OCI-LY7 (cell line): ENCODE results near the gene PODXL. TPM values are rescaled to one million over a fixed set of nuclear protein-coding genes. Genes with fewer than 3 reads are reported as not detected.

Experiments used
- BruUV-seq: library from RNA; stranded (reverse); fragments of 400-500 nt; replicated peaks from 2 replicates; lab custom pipeline; 2021; lab: Mats Ljungman, UMichigan
- CTCF ChIA-PET: fragments of 300-600 bp; sonication (Branson Sonifier 250); formaldehyde crosslinking; loops from one replicate; lab custom pipeline; 2022; ENCODE audit warnings: antibody characterized with exemption; ENCODE audit not compliant: unreplicated experiment; lab: Charles Lee
- POLR2A ChIA-PET: fragments of 300-600 bp; sonication (Branson Sonifier 250); formaldehyde crosslinking; loops from one replicate; lab custom pipeline; 2022; ENCODE audit warnings: antibody characterized with exemption; lab: Charles Lee
- DNase-seq: peaks from one replicate; pipeline ENCODE4 v3.0.0-alpha.2; 2015; ENCODE audit warnings: low spot score
- H2AFZ ChIP-seq: fragments of 200-600 bp; sonication (generic), shearing (Covaris generic); 2 replicates; pipeline ENCODE4 v1.6.1; 2014; ENCODE audit warnings: mild to moderate bottlenecking, antibody characterized with exemption, low read length, moderate library complexity
- H3K27ac ChIP-seq: fragments of 200-600 bp; sonication (generic); 2 replicates; pipeline ENCODE4 v1.5.1; 2014; ENCODE audit warnings: mixed run types, low read depth, mild to moderate bottlenecking, moderate library complexity, low read length, inconsistent platforms; ENCODE audit not compliant: poor library complexity, severe bottlenecking
- H3K36me3 ChIP-seq: fragments of 200-600 bp; sonication (generic); 2 replicates; pipeline ENCODE4 v1.6.1; 2014; ENCODE audit warnings: mild to moderate bottlenecking, antibody characterized with exemption, low read length, moderate library complexity, mixed read lengths; ENCODE audit not compliant: insufficient read depth
- H3K4me1 ChIP-seq: fragments of 200-600 bp; sonication (generic); 2 replicates; pipeline ENCODE4 v1.5.1; 2014; ENCODE audit warnings: mild to moderate bottlenecking, low read length; ENCODE audit not compliant: insufficient read depth, poor library complexity, severe bottlenecking
- H3K4me2 ChIP-seq: fragments of 200-600 bp; sonication (generic); 2 replicates; pipeline ENCODE4 v1.6.1; 2014; ENCODE audit warnings: mild to moderate bottlenecking, low read length
- H3K4me3 ChIP-seq: fragments of 200-600 bp; sonication (generic); 2 replicates; pipeline ENCODE4 v1.5.1; 2014; ENCODE audit warnings: mild to moderate bottlenecking, low read depth, low read length; ENCODE audit not compliant: poor library complexity, severe bottlenecking
- H3K79me2 ChIP-seq: fragments of 200-600 bp; sonication (generic); 2 replicates; pipeline ENCODE4 v1.6.1; 2016; ENCODE audit warnings: low read depth, mild to moderate bottlenecking, low read length, moderate library complexity, mixed read lengths; ENCODE audit not compliant: insufficient read depth
- H3K9me2 ChIP-seq: fragments of 200-600 bp; sonication (generic); 2 replicates; pipeline ENCODE4 v1.6.1; 2016; ENCODE audit warnings: mild to moderate bottlenecking, low read length, mixed read lengths; ENCODE audit not compliant: insufficient read depth
- H3K9me3 ChIP-seq: fragments of 200-600 bp; sonication (generic); 2 replicates; pipeline ENCODE4 v1.6.1; 2014; ENCODE audit warnings: mild to moderate bottlenecking, mixed run types, low read length, mixed read lengths
- H4K20me1 ChIP-seq: fragments of 200-600 bp; sonication (generic); 2 replicates; pipeline ENCODE4 v1.6.1; 2014; ENCODE audit warnings: mild to moderate bottlenecking, antibody characterized with exemption, low read length, moderate library complexity, mixed read lengths; ENCODE audit not compliant: insufficient read depth
- CTCF ChIP-seq: fragments of 200-600 bp; sonication (generic); conservative IDR thresholded peaks from 2 replicates; pipeline ENCODE4 v1.5.1; 2014; ENCODE audit warnings: mild to moderate bottlenecking, antibody characterized with exemption, low read length, moderate library complexity, mixed read lengths
- EZH2phosphoT487 ChIP-seq: fragments of 200-600 bp; sonication (generic); IDR thresholded peaks from 2 replicates; pipeline ENCODE4 v1.6.1; 2018; ENCODE audit warnings: low read depth, borderline replicate concordance, mild to moderate bottlenecking, mixed run types, antibody characterized with exemption, low read length, moderate library complexity, mixed read lengths
- intact Hi-C: fragments of 100-400 bp; cut with micrococcal nuclease; formaldehyde crosslinking; loops from one replicate; pipeline ENCODE4 v1.10.0; 2022; ENCODE audit not compliant: unreplicated experiment
- total RNA-seq, 2 experiments: library from RNA; depleted of rRNA in 1 of 2; stranded (reverse); fragments of >200 nt in 1 of 2; shearing (Covaris generic) in 1 of 2; gene quantifications; 2 replicates each; pipeline ENCODE4 v1.2.3, GENCODE V29; 2014 to 2022

PODXL gene
- total RNA-seq, 2 experiments from 2014 or later, result 0.32 to 2.1 TPM

GRCh38 chr7:131529179-131529578, 27.2 kb downstream of the PODXL start:
- no peaks in the 10 kb centered on the region for H3K9me2 ChIP-seq

GRCh38 chr7:131527456-131527855, 29.0 kb downstream of the PODXL start:
- Histone ChIP-seq H2AFZ (no peak overlapping the region), H3K4me3 (no peak overlapping the region), H3K79me2 (no peaks in the 10 kb centered on the region), H3K9me2 (no peaks in the 10 kb centered on the region), H3K27ac (no peak overlapping the region), H3K9me3 (no peaks in the 10 kb centered on the region), H3K36me3 (no peaks in the 10 kb centered on the region), H3K4me2 (no peak overlapping the region), H3K4me1 (no peaks in the 10 kb centered on the region), H4K20me1 (no peaks in the 10 kb centered on the region)
- no peak for DNase-seq
- TF ChIP-seq EZH2phosphoT487 (no peak), CTCF (no peak)
- intact Hi-C loops, result no loop called here
- ChIA-PET CTCF (no interaction called here), POLR2A (interaction anchor here (0.7 kb wide), 2 partner anchors 296 to 586 kb away, joined by 7 read pairs; no protein-coding TSS in a partner anchor)
- BruUV-seq, result no TSS peak

More at GRCh38 chr7:131529179-131529578, 27.2 kb downstream of the PODXL start:
- Histone ChIP-seq H3K4me2 (no peak overlapping the region), H4K20me1 (no peaks in the 10 kb centered on the region), H3K79me2 (no peaks in the 10 kb centered on the region), H3K27ac (no peak overlapping the region), H3K4me3 (no peak overlapping the region), H2AFZ (no peak overlapping the region), H3K9me3 (no peaks in the 10 kb centered on the region), H3K4me1 (no peaks in the 10 kb centered on the region), H3K36me3 (no peaks in the 10 kb centered on the region)
- no TSS peak for BruUV-seq
- no peak for DNase-seq
- CTCF ChIA-PET, result no interaction called here
- no peak for TF ChIP-seq EZH2phosphoT487
- TF ChIP-seq CTCF, result no peak
- POLR2A ChIA-PET, result no interaction called here
- intact Hi-C loops, result no loop called here

GRCh38 chr7:131525820-131526219, 30.6 kb downstream of the PODXL start:
- ChIA-PET CTCF (no interaction called here), POLR2A (no interaction called here)
- DNase-seq, result no peak
- intact Hi-C loops, result no loop called here
- H3K27ac ChIP-seq, result no peak overlapping the region
- TF ChIP-seq EZH2phosphoT487 (no peak), CTCF (no peak)
- no TSS peak for BruUV-seq
- no peaks in the 10 kb centered on the region for H3K9me3 ChIP-seq
- no peaks in the 10 kb centered on the region for H3K36me3 ChIP-seq
- H3K4me2 ChIP-seq, result no peak overlapping the region
- H3K9me2 ChIP-seq, result no peaks in the 10 kb centered on the region
- H2AFZ ChIP-seq, result no peak overlapping the region
- H3K4me1 ChIP-seq, result no peaks in the 10 kb centered on the region
- H3K4me3 ChIP-seq, result no peak overlapping the region
- H4K20me1 ChIP-seq, result no peaks in the 10 kb centered on the region
- no peaks in the 10 kb centered on the region for H3K79me2 ChIP-seq
